Measurements from ENCODE around the gene EGFL7. TPM values are rescaled to one million over a fixed set of nuclear protein-coding genes. Genes with fewer than 3 reads are reported as not detected.

The EGFL7 gene
- total and polyA plus RNA-seq, 4 donors: 32.1 to 39.7 (median 36.5) TPM

GRCh38 chr9:136627703-136628102 lies 35.0 kb upstream of the EGFL7 start:
- Histone ChIP-seq H3K9ac (ENCODE audit: low read depth in 1 of 2, low read length in 2 of 2) (no peak overlapping the region), H3K4me1 (ENCODE audit: control insufficient read depth in 4 of 4, insufficient read depth in 4 of 4, low read length in 3 of 4) (peaks cover 32 to 72% (median 56%) of the 10 kb centered on the region in 4 donors), H3K27ac (ENCODE audit: low read depth in 1 of 2, low read length in 2 of 2) (peak overlapping the region in 1 of 2 donors; percentile 52), H3K36me3 (ENCODE audit: control insufficient read depth in 4 of 4, insufficient read depth in 3 of 4, low read depth in 1 of 4, low read length in 3 of 4) (no peaks in the 10 kb centered on the region), H3K27me3 (ENCODE audit: control insufficient read depth in 4 of 4, insufficient read depth in 4 of 4, low read length in 3 of 4) (no peaks in the 10 kb centered on the region), H3K4me3 (ENCODE audit: low read depth in 1 of 3, low read length in 3 of 3) (no peak overlapping the region), H3K9me3 (ENCODE audit: control insufficient read depth in 4 of 4, low read length in 3 of 4) (no peaks in the 10 kb centered on the region)
- no peak for DNase-seq (ENCODE audit: low spot score)
- TF ChIP-seq SP1 (IDR thresholded peaks at IDR 0.05) (no peak), EGR1 (IDR thresholded peaks at IDR 0.05; ENCODE audit: low read depth in 2 of 2) (no peak)
- 87% methylated on average over 17 of the region's 17 CpGs for whole genome bisulfite sequencing

DNA sequence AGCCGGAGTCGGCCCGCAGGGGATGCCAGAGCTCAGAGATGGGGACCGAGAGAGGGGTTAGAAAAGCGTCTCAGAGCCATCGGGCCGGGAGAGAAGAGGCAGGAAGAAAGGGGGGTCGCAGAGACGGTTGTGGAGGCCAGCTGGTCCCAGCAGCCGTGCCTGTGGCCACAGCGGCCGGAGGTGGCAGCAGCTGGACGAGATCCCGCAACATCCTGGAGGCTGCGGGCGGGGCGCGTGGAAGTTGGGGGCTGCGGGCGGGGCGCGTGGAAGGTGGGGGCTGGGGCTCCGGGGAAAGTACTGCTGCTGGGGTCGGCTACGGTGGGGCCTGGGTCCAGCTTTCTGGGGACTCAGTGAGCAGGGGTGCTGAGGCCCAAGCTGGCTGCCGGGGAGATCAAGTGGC lies 34.4 kb upstream of the EGFL7 start:
- WGBS: 71% methylated on average over 26 of the region's 26 CpGs
- Histone ChIP-seq H3K9ac (ENCODE audit: low read depth in 1 of 2, low read length in 2 of 2) (no peak overlapping the region), H3K27me3 (ENCODE audit: control insufficient read depth in 4 of 4, insufficient read depth in 4 of 4, low read length in 3 of 4) (no peaks in the 10 kb centered on the region), H3K9me3 (ENCODE audit: control insufficient read depth in 4 of 4, low read length in 3 of 4) (no peaks in the 10 kb centered on the region), H3K4me1 (ENCODE audit: control insufficient read depth in 4 of 4, insufficient read depth in 4 of 4, low read length in 3 of 4) (peaks cover 32 to 72% (median 55%) of the 10 kb centered on the region in 4 donors), H3K36me3 (ENCODE audit: control insufficient read depth in 4 of 4, insufficient read depth in 3 of 4, low read depth in 1 of 4, low read length in 3 of 4) (no peaks in the 10 kb centered on the region), H3K4me3 (ENCODE audit: low read depth in 1 of 3, low read length in 3 of 3) (no peak overlapping the region), H3K27ac (ENCODE audit: low read depth in 1 of 2, low read length in 2 of 2) (no peak overlapping the region)
- no peak for TF ChIP-seq GABPA (IDR thresholded peaks at IDR 0.05 in 1 of 2, conservative IDR thresholded peaks at IDR 0.05 in 1 of 2)
- TF ChIP-seq SP1 (IDR thresholded peaks at IDR 0.05): no peak
- no peak for TF ChIP-seq TAF1 (conservative IDR thresholded peaks at IDR 0.05)
- no peak for TF ChIP-seq YY1 (IDR thresholded peaks at IDR 0.05)
- TF ChIP-seq FOXA1 (IDR thresholded peaks at IDR 0.05): no peak
- no peak for DNase-seq (ENCODE audit: low spot score)

- H3K4me1 ChIP-seq (ENCODE audit: control insufficient read depth in 4 of 4, insufficient read depth in 4 of 4, low read length in 3 of 4): peaks cover 26 to 62% (median 46%) of the 10 kb centered on the region in 4 donors
- H3K4me3 ChIP-seq (ENCODE audit: low read depth in 1 of 3, low read length in 3 of 3): no peak overlapping the region
- DNase-seq (ENCODE audit: low spot score): no peak
- no peaks in the 10 kb centered on the region for H3K9me3 ChIP-seq (ENCODE audit: control insufficient read depth in 4 of 4, low read length in 3 of 4)
- TF ChIP-seq HNF4G (IDR thresholded peaks at IDR 0.05) (no peak), HNF4A (conservative IDR thresholded peaks at IDR 0.05) (no peak), SP1 (IDR thresholded peaks at IDR 0.05) (no peak)
- H3K27ac ChIP-seq (ENCODE audit: low read depth in 1 of 2, low read length in 2 of 2): no peak overlapping the region
- 79% methylated on average over 22 of the region's 22 CpGs for WGBS
- no peaks in the 10 kb centered on the region for H3K36me3 ChIP-seq (ENCODE audit: control insufficient read depth in 4 of 4, insufficient read depth in 3 of 4, low read depth in 1 of 4, low read length in 3 of 4)
- H3K27me3 ChIP-seq (ENCODE audit: control insufficient read depth in 4 of 4, insufficient read depth in 4 of 4, low read length in 3 of 4): no peaks in the 10 kb centered on the region
- H3K9ac ChIP-seq (ENCODE audit: low read depth in 1 of 2, low read length in 2 of 2): no peak overlapping the region
These were observed 33.5 kb upstream of the EGFL7 start for GRCh38 chr9:136629001-136629878.

- H3K4me3 ChIP-seq (ENCODE audit: low read depth in 1 of 3, low read length in 3 of 3): no peak overlapping the region
- TF ChIP-seq EGR1 (IDR thresholded peaks at IDR 0.05; ENCODE audit: low read depth in 2 of 2) (no peak), RAD21 (IDR thresholded peaks at IDR 0.05) (peak; percentile 91 to 95), HNF4G (IDR thresholded peaks at IDR 0.05) (no peak), TAF1 (conservative IDR thresholded peaks at IDR 0.05) (no peak), CTCF (IDR thresholded peaks at IDR 0.05; ENCODE audit: low read depth, low read length, missing input control) (peak; percentile 74)
- TF ChIP-seq, protein P1, sequence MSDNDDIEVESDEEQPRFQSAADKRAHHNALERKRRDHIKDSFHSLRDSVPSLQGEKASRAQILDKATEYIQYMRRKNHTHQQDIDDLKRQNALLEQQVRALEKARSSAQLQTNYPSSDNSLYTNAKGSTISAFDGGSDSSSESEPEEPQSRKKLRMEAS (IDR thresholded peaks at IDR 0.05): no peak
- no peaks in the 10 kb centered on the region for H3K9me3 ChIP-seq (ENCODE audit: control insufficient read depth in 4 of 4, low read length in 3 of 4)
- no peak overlapping the region for H3K9ac ChIP-seq (ENCODE audit: low read depth in 1 of 2, low read length in 2 of 2)
- no peaks in the 10 kb centered on the region for H3K27me3 ChIP-seq (ENCODE audit: control insufficient read depth in 4 of 4, insufficient read depth in 4 of 4, low read length in 3 of 4)
- peaks cover 18 to 54% (median 40%) of the 10 kb centered on the region in 4 donors for H3K4me1 ChIP-seq (ENCODE audit: control insufficient read depth in 4 of 4, insufficient read depth in 4 of 4, low read length in 3 of 4)
- WGBS: 39% methylated on average over 19 of the region's 19 CpGs
- no peak overlapping the region for H3K27ac ChIP-seq (ENCODE audit: low read depth in 1 of 2, low read length in 2 of 2)
- H3K36me3 ChIP-seq (ENCODE audit: control insufficient read depth in 4 of 4, insufficient read depth in 3 of 4, low read depth in 1 of 4, low read length in 3 of 4): no peaks in the 10 kb centered on the region
- DNase-seq (ENCODE audit: low spot score): peak; percentile 67
These were observed 32.6 kb upstream of the EGFL7 start for GRCh38 chr9:136629879-136630661.
